ENCODE measurements around the gene NOP53. TPM values are rescaled to one million over a fixed set of nuclear protein-coding genes. Genes with fewer than 3 reads are reported as not detected.

Gene NOP53
- total RNA-seq, 1 experiment from 2014 or later = 146 TPM

DNA sequence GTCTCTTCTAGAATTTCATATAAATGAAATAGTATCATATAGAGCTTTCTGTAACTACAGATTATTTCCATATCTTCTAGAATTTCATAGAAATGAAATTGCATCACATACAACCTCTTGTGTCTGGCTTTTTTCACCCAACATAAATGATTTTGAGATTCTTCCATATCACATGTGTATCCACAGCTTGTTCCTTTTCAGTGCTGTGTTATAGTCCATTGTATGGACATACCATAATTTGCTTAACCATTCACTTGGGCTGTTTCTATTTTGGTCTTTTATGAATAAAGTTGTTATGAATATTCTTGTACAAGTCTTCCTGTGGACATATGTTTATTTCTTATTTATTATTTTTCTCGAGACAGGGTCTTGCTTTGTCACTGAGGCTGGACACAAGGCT lies 47.3 kb downstream of the NOP53 start:
- Histone ChIP-seq H3K27ac (ENCODE audit: low read depth, low read length, poor library complexity, severe bottlenecking) (no peak overlapping the region), H3K27me3 (replicated peaks; ENCODE audit: insufficient read depth, low read depth, low read length, poor library complexity) (no peaks in the 10 kb centered on the region), H3K4me1 (ENCODE audit: insufficient read depth, low read length, poor library complexity, severe bottlenecking) (no peaks in the 10 kb centered on the region), H3K36me3 (ENCODE audit: insufficient read depth, low read length, poor library complexity, severe bottlenecking) (no peaks in the 10 kb centered on the region), H3K4me3 (ENCODE audit: low read depth, low read length, poor library complexity, severe bottlenecking) (no peak overlapping the region), H3K9me3 (ENCODE audit: low read depth, low read length, poor library complexity, severe bottlenecking) (no peaks in the 10 kb centered on the region)
- BruUV-seq (replicated peaks) = no TSS peak
- CTCF ChIA-PET = no interaction called here
- POLR2A ChIA-PET (ENCODE audit: low non-redundant PET) = interaction anchor here (0.7 kb wide), 1 partner anchor 531 kb away, joined by 4 read pairs; no protein-coding TSS in a partner anchor
- intact Hi-C loops (cut with micrococcal nuclease; ENCODE audit: unreplicated experiment) = no loop called here
- no peak for TF ChIP-seq EZH2 (IDR thresholded peaks at IDR 0.05; ENCODE audit: borderline replicate concordance, low read depth, low read length, poor library complexity, severe bottlenecking)
- TF ChIP-seq, protein P1, sequence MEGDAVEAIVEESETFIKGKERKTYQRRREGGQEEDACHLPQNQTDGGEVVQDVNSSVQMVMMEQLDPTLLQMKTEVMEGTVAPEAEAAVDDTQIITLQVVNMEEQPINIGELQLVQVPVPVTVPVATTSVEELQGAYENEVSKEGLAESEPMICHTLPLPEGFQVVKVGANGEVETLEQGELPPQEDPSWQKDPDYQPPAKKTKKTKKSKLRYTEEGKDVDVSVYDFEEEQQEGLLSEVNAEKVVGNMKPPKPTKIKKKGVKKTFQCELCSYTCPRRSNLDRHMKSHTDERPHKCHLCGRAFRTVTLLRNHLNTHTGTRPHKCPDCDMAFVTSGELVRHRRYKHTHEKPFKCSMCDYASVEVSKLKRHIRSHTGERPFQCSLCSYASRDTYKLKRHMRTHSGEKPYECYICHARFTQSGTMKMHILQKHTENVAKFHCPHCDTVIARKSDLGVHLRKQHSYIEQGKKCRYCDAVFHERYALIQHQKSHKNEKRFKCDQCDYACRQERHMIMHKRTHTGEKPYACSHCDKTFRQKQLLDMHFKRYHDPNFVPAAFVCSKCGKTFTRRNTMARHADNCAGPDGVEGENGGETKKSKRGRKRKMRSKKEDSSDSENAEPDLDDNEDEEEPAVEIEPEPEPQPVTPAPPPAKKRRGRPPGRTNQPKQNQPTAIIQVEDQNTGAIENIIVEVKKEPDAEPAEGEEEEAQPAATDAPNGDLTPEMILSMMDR (conservative IDR thresholded peaks at IDR 0.05; ENCODE audit: low read depth, low read length) = no peak
- no peak for DNase-seq (ENCODE audit: low spot score)

DNA sequence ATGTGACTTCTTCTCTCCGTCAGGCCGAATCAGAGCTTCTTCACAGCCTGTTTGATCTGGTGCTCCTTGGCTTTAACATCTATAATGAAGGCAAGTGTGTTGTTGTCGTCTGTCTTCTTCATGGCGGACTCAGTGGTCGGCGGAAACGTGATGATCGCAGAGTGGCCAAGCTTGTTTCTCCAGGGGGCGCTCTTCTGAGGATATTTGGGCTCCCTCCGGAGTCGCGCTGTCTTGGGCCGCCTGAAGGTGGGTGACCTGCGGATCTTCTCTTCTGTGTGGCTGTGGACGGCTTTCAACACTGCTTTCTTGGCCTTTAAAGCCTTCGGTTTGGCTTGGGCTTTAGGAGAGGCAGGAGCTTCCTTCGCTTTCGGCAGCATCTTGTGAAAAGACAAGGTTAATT lies 49.2 kb downstream of the NOP53 start:
- H3K36me3 ChIP-seq (ENCODE audit: insufficient read depth, low read length, poor library complexity, severe bottlenecking) = no peaks in the 10 kb centered on the region
- H3K27me3 ChIP-seq (replicated peaks; ENCODE audit: insufficient read depth, low read depth, low read length, poor library complexity) = no peaks in the 10 kb centered on the region
- no TSS peak for BruUV-seq (replicated peaks)
- H3K9me3 ChIP-seq (ENCODE audit: low read depth, low read length, poor library complexity, severe bottlenecking) = no peaks in the 10 kb centered on the region
- no peak overlapping the region for H3K27ac ChIP-seq (ENCODE audit: low read depth, low read length, poor library complexity, severe bottlenecking)
- ChIA-PET CTCF (interaction anchor here (0.6 kb wide), 1 partner anchor 18 kb away, joined by 14 read pairs; no protein-coding TSS in a partner anchor), POLR2A (ENCODE audit: low non-redundant PET) (no interaction called here)
- DNase-seq (ENCODE audit: low spot score) = no peak
- intact Hi-C loops (cut with micrococcal nuclease; ENCODE audit: unreplicated experiment) = no loop called here
- H3K4me1 ChIP-seq (ENCODE audit: insufficient read depth, low read length, poor library complexity, severe bottlenecking) = no peaks in the 10 kb centered on the region
- H3K4me3 ChIP-seq (ENCODE audit: low read depth, low read length, poor library complexity, severe bottlenecking) = no peak overlapping the region
- no peak for TF ChIP-seq EZH2 (IDR thresholded peaks at IDR 0.05; ENCODE audit: borderline replicate concordance, low read depth, low read length, poor library complexity, severe bottlenecking)
- TF ChIP-seq, protein P1 (conservative IDR thresholded peaks at IDR 0.05; ENCODE audit: low read depth, low read length) = peak; percentile 36

DNA sequence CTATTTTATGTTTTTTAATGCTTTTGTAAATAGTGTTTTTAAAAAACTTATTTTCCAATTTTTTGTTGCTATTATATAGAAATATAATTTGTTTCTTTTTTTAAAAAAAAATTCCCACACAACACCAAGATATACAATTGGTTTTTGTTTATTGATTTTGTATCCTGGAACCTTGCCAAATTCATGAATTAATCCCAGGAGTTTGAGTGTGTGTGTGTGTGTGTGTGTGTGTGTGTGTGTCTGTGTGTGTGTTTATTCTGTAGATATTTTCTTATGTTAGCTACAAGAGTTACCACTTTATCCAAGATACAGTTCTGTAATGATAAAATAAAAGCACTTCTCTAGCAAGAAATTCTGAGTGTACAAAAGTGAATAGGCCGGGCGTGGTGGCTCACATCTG lies 51.4 kb downstream of the NOP53 start:
- H3K27me3 ChIP-seq (replicated peaks; ENCODE audit: insufficient read depth, low read depth, low read length, poor library complexity) = no peaks in the 10 kb centered on the region
- no peak for TF ChIP-seq EZH2 (IDR thresholded peaks at IDR 0.05; ENCODE audit: borderline replicate concordance, low read depth, low read length, poor library complexity, severe bottlenecking)
- TF ChIP-seq, protein P1 (conservative IDR thresholded peaks at IDR 0.05; ENCODE audit: low read depth, low read length) = no peak
- no peaks in the 10 kb centered on the region for H3K36me3 ChIP-seq (ENCODE audit: insufficient read depth, low read length, poor library complexity, severe bottlenecking)
- no peak for DNase-seq (ENCODE audit: low spot score)
- POLR2A ChIA-PET (ENCODE audit: low non-redundant PET) = no interaction called here
- H3K27ac ChIP-seq (ENCODE audit: low read depth, low read length, poor library complexity, severe bottlenecking) = no peak overlapping the region
- intact Hi-C loops (cut with micrococcal nuclease; ENCODE audit: unreplicated experiment) = no loop called here
- no TSS peak for BruUV-seq (replicated peaks)
- CTCF ChIA-PET = no interaction called here
- H3K9me3 ChIP-seq (ENCODE audit: low read depth, low read length, poor library complexity, severe bottlenecking) = no peaks in the 10 kb centered on the region
- no peak overlapping the region for H3K4me3 ChIP-seq (ENCODE audit: low read depth, low read length, poor library complexity, severe bottlenecking)
- no peaks in the 10 kb centered on the region for H3K4me1 ChIP-seq (ENCODE audit: insufficient read depth, low read length, poor library complexity, severe bottlenecking)
